Measurements from ENCODE around the gene AATK.

Gene AATK

GRCh38 chr17:81123052-81124048 lies 42.7 kb downstream of the AATK start:
- Histone ChIP-seq H3K4me1 (ENCODE audit: insufficient read depth, low read length) (no peaks in the 10 kb centered on the region; the same call in 1 of the 2 replicates), H3K36me3 (ENCODE audit: insufficient read depth, low read length) (no peaks in the 10 kb centered on the region), H3K9ac (ENCODE audit: low read depth, low read length) (no peak overlapping the region), H3K9me3 (ENCODE audit: control insufficient read depth, insufficient read depth, low read length) (no peaks in the 10 kb centered on the region)

- no peaks in the 10 kb centered on the region for H3K9me3 ChIP-seq (ENCODE audit: control insufficient read depth, insufficient read depth, low read length)
- H3K9ac ChIP-seq (ENCODE audit: low read depth, low read length) = no peak overlapping the region
- H3K4me1 ChIP-seq (ENCODE audit: insufficient read depth, low read length) = no peaks in the 10 kb centered on the region; the same call in 1 of the 2 replicates
- H3K36me3 ChIP-seq (ENCODE audit: insufficient read depth, low read length) = no peaks in the 10 kb centered on the region
Observed at GRCh38 chr17:81121841-81122733, 43.9 kb downstream of the AATK start.

GRCh38 chr17:81120695-81121621 lies 45.1 kb downstream of the AATK start:
- Histone ChIP-seq H3K9ac (ENCODE audit: low read depth, low read length) (no peak overlapping the region), H3K36me3 (ENCODE audit: insufficient read depth, low read length) (no peaks in the 10 kb centered on the region), H3K4me1 (ENCODE audit: insufficient read depth, low read length) (no peaks in the 10 kb centered on the region; the same call in 1 of the 2 replicates), H3K9me3 (ENCODE audit: control insufficient read depth, insufficient read depth, low read length) (no peaks in the 10 kb centered on the region)

- H3K36me3 ChIP-seq (ENCODE audit: insufficient read depth, low read length) = no peaks in the 10 kb centered on the region
- no peaks in the 10 kb centered on the region; the same call in 1 of the 2 replicates for H3K4me1 ChIP-seq (ENCODE audit: insufficient read depth, low read length)
- no peak overlapping the region for H3K9ac ChIP-seq (ENCODE audit: low read depth, low read length)
- H3K9me3 ChIP-seq (ENCODE audit: control insufficient read depth, insufficient read depth, low read length) = no peaks in the 10 kb centered on the region
Observed at GRCh38 chr17:81120149-81120484, 45.9 kb downstream of the AATK start.

GRCh38 chr17:81119223-81120148 lies 46.5 kb downstream of the AATK start:
- no peaks in the 10 kb centered on the region for H3K9me3 ChIP-seq (ENCODE audit: control insufficient read depth, insufficient read depth, low read length)
- no peaks in the 10 kb centered on the region for H3K36me3 ChIP-seq (ENCODE audit: insufficient read depth, low read length)
- H3K9ac ChIP-seq (ENCODE audit: low read depth, low read length) = peak overlapping the region; percentile 56; the same call in 1 of the 2 replicates
- no peaks in the 10 kb centered on the region; the same call in 1 of the 2 replicates for H3K4me1 ChIP-seq (ENCODE audit: insufficient read depth, low read length)

- Histone ChIP-seq H3K9me3 (ENCODE audit: control insufficient read depth, insufficient read depth, low read length) (no peaks in the 10 kb centered on the region), H3K36me3 (ENCODE audit: insufficient read depth, low read length) (no peaks in the 10 kb centered on the region), H3K4me1 (ENCODE audit: insufficient read depth, low read length) (no peaks in the 10 kb centered on the region; the same call in 1 of the 2 replicates), H3K9ac (ENCODE audit: low read depth, low read length) (peak overlapping the region; percentile 56; the same call in 1 of the 2 replicates)
Observed at GRCh38 chr17:81118308-81119221, 47.5 kb downstream of the AATK start.

GRCh38 chr17:81117672-81118198 lies 48.3 kb downstream of the AATK start:
- no peaks in the 10 kb centered on the region for H3K36me3 ChIP-seq (ENCODE audit: insufficient read depth, low read length)
- no peak overlapping the region for H3K9ac ChIP-seq (ENCODE audit: low read depth, low read length)
- no peaks in the 10 kb centered on the region for H3K9me3 ChIP-seq (ENCODE audit: control insufficient read depth, insufficient read depth, low read length)
- H3K4me1 ChIP-seq (ENCODE audit: insufficient read depth, low read length) = no peaks in the 10 kb centered on the region; the same call in 1 of the 2 replicates

- Histone ChIP-seq H3K4me1 (ENCODE audit: insufficient read depth, low read length) (no peaks in the 10 kb centered on the region; the same call in 1 of the 2 replicates), H3K9ac (ENCODE audit: low read depth, low read length) (no peak overlapping the region), H3K36me3 (ENCODE audit: insufficient read depth, low read length) (no peaks in the 10 kb centered on the region), H3K9me3 (ENCODE audit: control insufficient read depth, insufficient read depth, low read length) (no peaks in the 10 kb centered on the region)
Observed at GRCh38 chr17:81116704-81117103, 49.3 kb downstream of the AATK start.

GRCh38 chr17:81115749-81116464 lies 50.1 kb downstream of the AATK start:
- Histone ChIP-seq H3K4me1 (ENCODE audit: insufficient read depth, low read length) (no peaks in the 10 kb centered on the region; the same call in 1 of the 2 replicates), H3K9ac (ENCODE audit: low read depth, low read length) (no peak overlapping the region; the same call in 1 of the 2 replicates)

GRCh38 chr17:81115219-81115618 lies 50.8 kb downstream of the AATK start:
- H3K9me3 ChIP-seq (ENCODE audit: control insufficient read depth, insufficient read depth, low read length) = no peaks in the 10 kb centered on the region
- H3K4me1 ChIP-seq (ENCODE audit: insufficient read depth, low read length) = no peaks in the 10 kb centered on the region; the same call in 1 of the 2 replicates
- no peaks in the 10 kb centered on the region for H3K36me3 ChIP-seq (ENCODE audit: insufficient read depth, low read length)
- H3K9ac ChIP-seq (ENCODE audit: low read depth, low read length) = no peak overlapping the region

More at GRCh38 chr17:81115749-81116464, 50.1 kb downstream of the AATK start:
- H3K9me3 ChIP-seq (ENCODE audit: control insufficient read depth, insufficient read depth, low read length) = no peaks in the 10 kb centered on the region
- H3K36me3 ChIP-seq (ENCODE audit: insufficient read depth, low read length) = no peaks in the 10 kb centered on the region

GRCh38 chr17:81114351-81115093 lies 51.5 kb downstream of the AATK start:
- Histone ChIP-seq H3K9me3 (ENCODE audit: control insufficient read depth, insufficient read depth, low read length) (no peaks in the 10 kb centered on the region), H3K4me1 (ENCODE audit: insufficient read depth, low read length) (no peaks in the 10 kb centered on the region; the same call in 1 of the 2 replicates), H3K9ac (ENCODE audit: low read depth, low read length) (no peak overlapping the region), H3K36me3 (ENCODE audit: insufficient read depth, low read length) (no peaks in the 10 kb centered on the region)
